K562 (cell line): Measurements from ENCODE around the gene ARSI.

Experiments used
- EZH2 ChIP-seq: IDR thresholded peaks from 2 replicates; pipeline ENCODE4 v1.6.1; 2012; ENCODE audit warnings: low read depth, mild to moderate bottlenecking, inconsistent platforms, low read length, borderline replicate concordance
- POLR2A ChIP-seq: fragments of 450-650 bp; conservative IDR thresholded peaks from 2 replicates; pipeline ENCODE4 v1.6.1; 2016
- POLR2AphosphoS5 ChIP-seq: IDR thresholded peaks from 2 replicates; pipeline ENCODE4 v1.6.1; 2011; ENCODE audit warnings: mild to moderate bottlenecking, low read depth, low read length, moderate library complexity; ENCODE audit not compliant: control insufficient read depth, insufficient read depth
- ZNF140 ChIP-seq: fragments of 250-450 bp; sonication (Bioruptor Pico); IDR thresholded peaks from 2 replicates; pipeline ENCODE4 v1.8.0; 2021; ENCODE audit warnings: moderate library complexity, mild to moderate bottlenecking, inconsistent platforms
- TF ChIP-seq, protein P1 (sequence below): sonication (generic); formaldehyde crosslinking; IDR thresholded peaks from 2 replicates; pipeline ENCODE4 v1.9.0; 2022; ENCODE audit warnings: mild to moderate bottlenecking, missing genetic modification reagents
- TF ChIP-seq, protein P2 (sequence below): fragments of 450-650 bp; conservative IDR thresholded peaks from 2 replicates; pipeline ENCODE4 v1.6.1; 2016; ENCODE audit warnings: missing genetic modification characterization, low read depth, mild to moderate bottlenecking, missing compliant biosample characterization, moderate library complexity
- TF ChIP-seq, protein P3 (sequence below): sonication (generic); formaldehyde crosslinking; IDR thresholded peaks from 2 replicates; pipeline ENCODE4 v1.8.1; 2023; ENCODE audit warnings: mild to moderate bottlenecking, missing genetic modification reagents
- TF ChIP-seq, protein P4 (sequence below): sonication (generic); IDR thresholded peaks from 2 replicates; pipeline ENCODE4 v1.6.1; 2016
- TF ChIP-seq, protein P5 (sequence below), 3 experiments: IDR thresholded peaks in 2 of 3; conservative IDR thresholded peaks in 1 of 3; 2 replicates each; pipeline ENCODE4 v1.5.1; 2011 to 2012; ENCODE audit warnings: low read length in 3 of 3, mild to moderate bottlenecking in 3 of 3, control low read depth in 2 of 3, improper control_type of control experiment in 1 of 3, inconsistent platforms in 1 of 3, low read depth in 1 of 3, mixed read lengths in 1 of 3, moderate library complexity in 1 of 3; ENCODE audit not compliant: insufficient read depth in 2 of 3

DNA sequence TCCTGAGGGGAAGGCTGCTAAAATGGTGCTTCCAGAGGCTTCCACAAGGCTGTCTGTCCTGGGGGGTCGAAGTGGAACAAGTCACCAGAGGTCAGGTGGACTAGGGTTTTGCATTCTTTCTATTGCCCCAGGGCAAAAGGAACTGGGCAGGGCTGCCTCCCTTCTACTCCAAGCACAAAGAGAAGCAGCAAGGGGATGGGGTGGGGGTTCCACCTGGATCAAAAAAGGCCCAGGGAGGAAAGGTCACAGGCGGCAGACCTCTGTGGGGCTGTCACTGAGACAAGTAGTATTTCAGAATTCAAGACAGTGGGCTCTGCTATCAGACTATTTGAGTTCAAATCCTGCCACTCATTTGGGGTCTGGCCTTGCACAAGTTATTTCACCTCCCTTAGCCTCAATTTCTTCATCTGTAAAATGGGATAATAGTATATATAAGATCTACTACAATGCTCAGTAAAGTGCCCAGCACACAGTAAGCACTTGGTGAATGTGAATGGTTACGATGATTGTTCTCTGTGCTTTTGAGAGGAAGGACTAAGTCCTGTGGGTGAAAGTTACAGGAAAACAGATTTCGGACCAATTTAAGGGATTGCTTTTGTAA is 1.9 kb upstream of the ARSI start:
- TF ChIP-seq POLR2AphosphoS5 (no peak), ZNF140 (CRISPR knock-in tag) (no peak), POLR2A (no peak), EZH2 (no peak)
- TF ChIP-seq, protein P1, sequence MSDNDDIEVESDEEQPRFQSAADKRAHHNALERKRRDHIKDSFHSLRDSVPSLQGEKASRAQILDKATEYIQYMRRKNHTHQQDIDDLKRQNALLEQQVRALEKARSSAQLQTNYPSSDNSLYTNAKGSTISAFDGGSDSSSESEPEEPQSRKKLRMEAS (CRISPR knock-in tag) = no peak
- TF ChIP-seq, protein P2, sequence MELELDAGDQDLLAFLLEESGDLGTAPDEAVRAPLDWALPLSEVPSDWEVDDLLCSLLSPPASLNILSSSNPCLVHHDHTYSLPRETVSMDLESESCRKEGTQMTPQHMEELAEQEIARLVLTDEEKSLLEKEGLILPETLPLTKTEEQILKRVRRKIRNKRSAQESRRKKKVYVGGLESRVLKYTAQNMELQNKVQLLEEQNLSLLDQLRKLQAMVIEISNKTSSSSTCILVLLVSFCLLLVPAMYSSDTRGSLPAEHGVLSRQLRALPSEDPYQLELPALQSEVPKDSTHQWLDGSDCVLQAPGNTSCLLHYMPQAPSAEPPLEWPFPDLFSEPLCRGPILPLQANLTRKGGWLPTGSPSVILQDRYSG (tag) = no peak
- TF ChIP-seq, protein P3, sequence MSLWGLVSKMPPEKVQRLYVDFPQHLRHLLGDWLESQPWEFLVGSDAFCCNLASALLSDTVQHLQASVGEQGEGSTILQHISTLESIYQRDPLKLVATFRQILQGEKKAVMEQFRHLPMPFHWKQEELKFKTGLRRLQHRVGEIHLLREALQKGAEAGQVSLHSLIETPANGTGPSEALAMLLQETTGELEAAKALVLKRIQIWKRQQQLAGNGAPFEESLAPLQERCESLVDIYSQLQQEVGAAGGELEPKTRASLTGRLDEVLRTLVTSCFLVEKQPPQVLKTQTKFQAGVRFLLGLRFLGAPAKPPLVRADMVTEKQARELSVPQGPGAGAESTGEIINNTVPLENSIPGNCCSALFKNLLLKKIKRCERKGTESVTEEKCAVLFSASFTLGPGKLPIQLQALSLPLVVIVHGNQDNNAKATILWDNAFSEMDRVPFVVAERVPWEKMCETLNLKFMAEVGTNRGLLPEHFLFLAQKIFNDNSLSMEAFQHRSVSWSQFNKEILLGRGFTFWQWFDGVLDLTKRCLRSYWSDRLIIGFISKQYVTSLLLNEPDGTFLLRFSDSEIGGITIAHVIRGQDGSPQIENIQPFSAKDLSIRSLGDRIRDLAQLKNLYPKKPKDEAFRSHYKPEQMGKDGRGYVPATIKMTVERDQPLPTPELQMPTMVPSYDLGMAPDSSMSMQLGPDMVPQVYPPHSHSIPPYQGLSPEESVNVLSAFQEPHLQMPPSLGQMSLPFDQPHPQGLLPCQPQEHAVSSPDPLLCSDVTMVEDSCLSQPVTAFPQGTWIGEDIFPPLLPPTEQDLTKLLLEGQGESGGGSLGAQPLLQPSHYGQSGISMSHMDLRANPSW = no peak
- TF ChIP-seq, protein P4, sequence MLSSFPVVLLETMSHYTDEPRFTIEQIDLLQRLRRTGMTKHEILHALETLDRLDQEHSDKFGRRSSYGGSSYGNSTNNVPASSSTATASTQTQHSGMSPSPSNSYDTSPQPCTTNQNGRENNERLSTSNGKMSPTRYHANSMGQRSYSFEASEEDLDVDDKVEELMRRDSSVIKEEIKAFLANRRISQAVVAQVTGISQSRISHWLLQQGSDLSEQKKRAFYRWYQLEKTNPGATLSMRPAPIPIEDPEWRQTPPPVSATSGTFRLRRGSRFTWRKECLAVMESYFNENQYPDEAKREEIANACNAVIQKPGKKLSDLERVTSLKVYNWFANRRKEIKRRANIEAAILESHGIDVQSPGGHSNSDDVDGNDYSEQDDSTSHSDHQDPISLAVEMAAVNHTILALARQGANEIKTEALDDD = no peak
- TF ChIP-seq, protein P5, sequence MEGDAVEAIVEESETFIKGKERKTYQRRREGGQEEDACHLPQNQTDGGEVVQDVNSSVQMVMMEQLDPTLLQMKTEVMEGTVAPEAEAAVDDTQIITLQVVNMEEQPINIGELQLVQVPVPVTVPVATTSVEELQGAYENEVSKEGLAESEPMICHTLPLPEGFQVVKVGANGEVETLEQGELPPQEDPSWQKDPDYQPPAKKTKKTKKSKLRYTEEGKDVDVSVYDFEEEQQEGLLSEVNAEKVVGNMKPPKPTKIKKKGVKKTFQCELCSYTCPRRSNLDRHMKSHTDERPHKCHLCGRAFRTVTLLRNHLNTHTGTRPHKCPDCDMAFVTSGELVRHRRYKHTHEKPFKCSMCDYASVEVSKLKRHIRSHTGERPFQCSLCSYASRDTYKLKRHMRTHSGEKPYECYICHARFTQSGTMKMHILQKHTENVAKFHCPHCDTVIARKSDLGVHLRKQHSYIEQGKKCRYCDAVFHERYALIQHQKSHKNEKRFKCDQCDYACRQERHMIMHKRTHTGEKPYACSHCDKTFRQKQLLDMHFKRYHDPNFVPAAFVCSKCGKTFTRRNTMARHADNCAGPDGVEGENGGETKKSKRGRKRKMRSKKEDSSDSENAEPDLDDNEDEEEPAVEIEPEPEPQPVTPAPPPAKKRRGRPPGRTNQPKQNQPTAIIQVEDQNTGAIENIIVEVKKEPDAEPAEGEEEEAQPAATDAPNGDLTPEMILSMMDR (IDR thresholded peaks at IDR 0.05 in 2 of 3, conservative IDR thresholded peaks at IDR 0.05 in 1 of 3; ENCODE audit: insufficient read depth in 2 of 3, low read depth in 1 of 3, low read length in 3 of 3) = no peak
